SK-N-MC (cell line): ENCODE measurements around the gene PARD3.

Experiments used
- EZH2 ChIP-seq: fragments of 200-600 bp; sonication (generic); IDR thresholded peaks from one replicate; pipeline ENCODE4 v1.6.1; 2017; ENCODE audit warnings: antibody characterized with exemption
- FOXP2 ChIP-seq: optimal IDR thresholded peaks from 2 replicates; pipeline ENCODE3; 2011; ENCODE audit warnings: mild to moderate bottlenecking, moderate library complexity; ENCODE audit not compliant: insufficient read depth; ENCODE audit errors: extremely low read length, control extremely low read depth
- POLR2AphosphoS5 ChIP-seq: IDR thresholded peaks from 2 replicates; pipeline ENCODE4 v1.6.1; 2012; ENCODE audit warnings: mild to moderate bottlenecking, low read depth, low read length, borderline replicate concordance

- TF ChIP-seq EZH2 (no peak), POLR2AphosphoS5 (no peak), FOXP2 (no peak)
These were observed 19.0 kb downstream of the PARD3 start for GRCh38 chr10:34796133-34796532.
